HepG2 (cell line): Measurements from ENCODE around the gene DLX1. TPM values are rescaled to one million over a fixed set of nuclear protein-coding genes. Genes with fewer than 3 reads are reported as not detected.
A peak's percentile ranks its signal among the peaks of the same experiment; 100 is the strongest.

Experiments used
- AGO2 ChIP-seq: fragments of 200-400 bp; formaldehyde crosslinking; optimal IDR thresholded peaks from 2 replicates; pipeline ENCODE3; 2017; ENCODE audit warnings: mild to moderate bottlenecking, low read depth, low read length, moderate library complexity
- CBX1 ChIP-seq: IDR thresholded peaks from one replicate; pipeline ENCODE4 v1.6.1; 2016; ENCODE audit warnings: antibody characterized with exemption, low read depth
- CC2D1A ChIP-seq: sonication (generic); formaldehyde crosslinking; IDR thresholded peaks from 2 replicates; pipeline ENCODE4 v1.8.1; 2023; ENCODE audit warnings: mild to moderate bottlenecking, missing genetic modification reagents
- CENPX ChIP-seq: sonication (generic); formaldehyde crosslinking; IDR thresholded peaks from 2 replicates; pipeline ENCODE4 v1.9.0; 2021; ENCODE audit warnings: mild to moderate bottlenecking, missing genetic modification reagents, moderate library complexity
- GATAD1 ChIP-seq: IDR thresholded peaks from 2 replicates; pipeline ENCODE4 v1.6.1; 2016; ENCODE audit warnings: missing genetic modification reagents, missing compliant biosample characterization
- HNRNPH1 ChIP-seq: fragments of 200-400 bp; formaldehyde crosslinking; optimal IDR thresholded peaks from 2 replicates; pipeline ENCODE3; 2017; ENCODE audit warnings: mild to moderate bottlenecking, low read depth, low read length
- NFIC ChIP-seq: IDR thresholded peaks from 2 replicates; pipeline ENCODE4 v1.6.1; 2012; ENCODE audit warnings: mild to moderate bottlenecking, low read length, inconsistent platforms
- NFYC ChIP-seq: IDR thresholded peaks from 2 replicates; pipeline ENCODE4 v1.6.1; 2016; ENCODE audit warnings: missing genetic modification reagents, missing compliant biosample characterization
- SCMH1 ChIP-seq: sonication (generic); formaldehyde crosslinking; IDR thresholded peaks from 2 replicates; pipeline ENCODE4 v1.9.0; 2021; ENCODE audit warnings: missing genetic modification reagents, mild to moderate bottlenecking, borderline replicate concordance
- TGIF2 ChIP-seq: IDR thresholded peaks from 2 replicates; pipeline ENCODE4 v1.6.1; 2016; ENCODE audit warnings: control low read depth, missing compliant biosample characterization
- ZBTB20 ChIP-seq: sonication (generic); formaldehyde crosslinking; IDR thresholded peaks from 2 replicates; pipeline ENCODE4 v1.8.1; 2023; ENCODE audit warnings: missing genetic modification reagents, low read depth, mild to moderate bottlenecking, borderline replicate concordance
- ZFAT ChIP-seq: sonication (generic); formaldehyde crosslinking; conservative IDR thresholded peaks from 2 replicates; pipeline ENCODE4 v1.8.1; 2023; ENCODE audit warnings: missing genetic modification reagents, inconsistent platforms
- ZFP1 ChIP-seq: IDR thresholded peaks from 2 replicates; pipeline ENCODE4 v1.6.1; 2016
- ZNF274 ChIP-seq: sonication (generic); formaldehyde crosslinking; IDR thresholded peaks from 2 replicates; pipeline ENCODE4 v1.5.1; 2020; ENCODE audit warnings: mild to moderate bottlenecking, missing genetic modification reagents
- ZNF549 ChIP-seq: sonication (generic); formaldehyde crosslinking; IDR thresholded peaks from 2 replicates; pipeline ENCODE4 v1.5.0; 2020; ENCODE audit warnings: missing genetic modification reagents
- ZNF567 ChIP-seq: sonication (generic); formaldehyde crosslinking; IDR thresholded peaks from 2 replicates; pipeline ENCODE4 v1.8.1; 2023; ENCODE audit warnings: mild to moderate bottlenecking, missing genetic modification reagents, borderline replicate concordance
- ZNF605 ChIP-seq: sonication (generic); formaldehyde crosslinking; IDR thresholded peaks from 2 replicates; pipeline ENCODE4 v1.8.0; 2022; ENCODE audit warnings: mild to moderate bottlenecking, missing genetic modification reagents
- ZNF777 ChIP-seq: sonication (generic); formaldehyde crosslinking; IDR thresholded peaks from 2 replicates; pipeline ENCODE4 v1.4.0; 2020; ENCODE audit warnings: missing genetic modification reagents
- ZSCAN21 ChIP-seq: sonication (generic); formaldehyde crosslinking; IDR thresholded peaks from 2 replicates; pipeline ENCODE4 v1.8.0; 2022; ENCODE audit warnings: mild to moderate bottlenecking, missing genetic modification reagents, moderate library complexity, borderline replicate concordance
- ZSCAN22 ChIP-seq: sonication (generic); formaldehyde crosslinking; IDR thresholded peaks from 2 replicates; pipeline ENCODE4 v1.4.0; 2020; ENCODE audit warnings: mild to moderate bottlenecking, missing genetic modification reagents
- polyA plus RNA-seq, 8 experiments: library from polyadenylated mRNA; depleted of rRNA in 3 of 8; stranded (reverse) in 7 of 8; unstranded in 1 of 8; fragments of >200 nt; fragmentation: Illumina TruSeq in 4 of 8; extraction: Trizol in 4 of 8; gene quantifications; 2 replicates each; pipeline versions ENCODE4 v1.2.1 to v1.2.3, GENCODE V29; 2011 to 2016; ENCODE audit warnings: low read depth in 4 of 8, missing spikeins in 1 of 8, mixed read lengths in 1 of 8; ENCODE audit not compliant: insufficient read depth in 1 of 8
- total RNA-seq, 5 experiments: library from RNA; depleted of rRNA; stranded (reverse); fragments of >200 nt; fragmentation: Illumina TruSeq; extraction: Trizol; gene quantifications; 2 replicates each; pipeline ENCODE4 v1.2.3, GENCODE V29; 2016; ENCODE audit warnings: low read depth in 1 of 5
- TF ChIP-seq, protein P1 (sequence below): sonication (generic); formaldehyde crosslinking; IDR thresholded peaks from 2 replicates; pipeline ENCODE4 v1.5.0; 2020; ENCODE audit warnings: mild to moderate bottlenecking, missing genetic modification reagents
- TF ChIP-seq, protein P2 (sequence below): sonication (generic); formaldehyde crosslinking; conservative IDR thresholded peaks from 2 replicates; pipeline ENCODE4 v1.4.0; 2020; ENCODE audit warnings: missing genetic modification reagents
- TF ChIP-seq, protein P3 (sequence below): sonication (generic); formaldehyde crosslinking; conservative IDR thresholded peaks from 2 replicates; pipeline ENCODE4 v1.4.0; 2020; ENCODE audit warnings: mild to moderate bottlenecking, missing genetic modification reagents, moderate library complexity

The DLX1 gene
- total and polyA plus RNA-seq, 2 of the 13 experiments (the other 11 are each of a cell fraction or from before 2014, with no cell fraction given): 0.18 to 0.86 TPM

DNA sequence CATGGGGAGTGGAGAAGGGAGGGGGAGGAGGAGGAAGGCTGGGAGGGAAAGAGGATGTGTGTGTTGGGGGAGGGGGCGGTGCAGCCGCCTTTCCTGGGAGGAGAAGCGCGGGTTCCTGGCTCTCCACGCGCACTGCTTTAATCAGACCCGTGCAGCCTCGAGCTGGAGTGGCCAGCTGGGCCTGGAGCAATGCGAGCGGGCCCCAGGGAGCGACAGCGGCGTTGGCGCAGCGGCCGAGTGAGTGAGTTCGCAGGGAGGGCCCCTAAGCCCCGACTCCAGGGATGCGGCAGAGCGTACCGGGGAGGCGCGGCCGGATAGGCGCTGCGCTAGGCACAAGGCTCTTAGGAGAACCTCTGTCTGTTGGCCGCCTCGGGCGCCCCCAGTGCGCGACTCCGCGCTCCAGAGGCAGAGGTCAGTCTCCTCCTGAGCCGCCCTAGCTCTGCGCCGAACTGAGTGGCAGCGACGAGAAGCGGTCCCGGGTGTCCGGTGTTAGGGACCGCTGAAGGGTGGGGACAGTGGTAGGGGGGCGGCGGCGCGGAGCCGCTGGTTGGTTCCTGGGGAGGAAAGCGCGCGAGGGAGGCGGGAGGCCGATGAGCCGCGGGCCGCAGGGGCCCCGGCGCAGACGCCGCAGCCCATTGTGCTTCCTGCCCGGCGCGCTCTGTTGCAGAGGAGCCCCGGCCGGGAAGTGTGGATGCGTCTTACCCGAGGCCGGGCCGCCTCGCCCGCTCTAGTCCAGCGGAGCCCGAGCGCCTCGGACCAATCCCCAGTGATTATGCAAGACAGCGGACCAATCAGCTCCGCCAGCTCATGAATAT, 455 bp upstream of the DLX1 start (continued):
- no peak for TF ChIP-seq AGO2
- no peak for TF ChIP-seq NFIC
- 0 out of 2 replicates have a peak, but pooled peaks have one; percentile 70 for TF ChIP-seq ZNF605 (CRISPR knock-in tag)
- TF ChIP-seq ZNF549 (CRISPR knock-in tag): no peak
- TF ChIP-seq GATAD1 (CRISPR knock-in tag): peak; percentile 37
- TF ChIP-seq, protein P1, sequence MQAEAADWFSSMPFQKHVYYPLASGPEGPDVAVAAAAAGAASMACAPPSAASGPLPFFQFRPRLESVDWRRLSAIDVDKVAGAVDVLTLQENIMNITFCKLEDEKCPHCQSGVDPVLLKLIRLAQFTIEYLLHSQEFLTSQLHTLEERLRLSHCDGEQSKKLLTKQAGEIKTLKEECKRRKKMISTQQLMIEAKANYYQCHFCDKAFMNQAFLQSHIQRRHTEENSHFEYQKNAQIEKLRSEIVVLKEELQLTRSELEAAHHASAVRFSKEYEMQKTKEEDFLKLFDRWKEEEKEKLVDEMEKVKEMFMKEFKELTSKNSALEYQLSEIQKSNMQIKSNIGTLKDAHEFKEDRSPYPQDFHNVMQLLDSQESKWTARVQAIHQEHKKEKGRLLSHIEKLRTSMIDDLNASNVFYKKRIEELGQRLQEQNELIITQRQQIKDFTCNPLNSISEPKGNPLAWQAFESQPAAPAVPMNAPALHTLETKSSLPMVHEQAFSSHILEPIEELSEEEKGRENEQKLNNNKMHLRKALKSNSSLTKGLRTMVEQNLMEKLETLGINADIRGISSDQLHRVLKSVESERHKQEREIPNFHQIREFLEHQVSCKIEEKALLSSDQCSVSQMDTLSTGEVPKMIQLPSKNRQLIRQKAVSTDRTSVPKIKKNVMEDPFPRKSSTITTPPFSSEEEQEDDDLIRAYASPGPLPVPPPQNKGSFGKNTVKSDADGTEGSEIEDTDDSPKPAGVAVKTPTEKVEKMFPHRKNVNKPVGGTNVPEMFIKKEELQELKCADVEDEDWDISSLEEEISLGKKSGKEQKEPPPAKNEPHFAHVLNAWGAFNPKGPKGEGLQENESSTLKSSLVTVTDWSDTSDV (CRISPR knock-in tag): no peak; the same call in 1 of the 2 replicates
- TF ChIP-seq ZNF274 (CRISPR knock-in tag): no peak
- TF ChIP-seq, protein P2, sequence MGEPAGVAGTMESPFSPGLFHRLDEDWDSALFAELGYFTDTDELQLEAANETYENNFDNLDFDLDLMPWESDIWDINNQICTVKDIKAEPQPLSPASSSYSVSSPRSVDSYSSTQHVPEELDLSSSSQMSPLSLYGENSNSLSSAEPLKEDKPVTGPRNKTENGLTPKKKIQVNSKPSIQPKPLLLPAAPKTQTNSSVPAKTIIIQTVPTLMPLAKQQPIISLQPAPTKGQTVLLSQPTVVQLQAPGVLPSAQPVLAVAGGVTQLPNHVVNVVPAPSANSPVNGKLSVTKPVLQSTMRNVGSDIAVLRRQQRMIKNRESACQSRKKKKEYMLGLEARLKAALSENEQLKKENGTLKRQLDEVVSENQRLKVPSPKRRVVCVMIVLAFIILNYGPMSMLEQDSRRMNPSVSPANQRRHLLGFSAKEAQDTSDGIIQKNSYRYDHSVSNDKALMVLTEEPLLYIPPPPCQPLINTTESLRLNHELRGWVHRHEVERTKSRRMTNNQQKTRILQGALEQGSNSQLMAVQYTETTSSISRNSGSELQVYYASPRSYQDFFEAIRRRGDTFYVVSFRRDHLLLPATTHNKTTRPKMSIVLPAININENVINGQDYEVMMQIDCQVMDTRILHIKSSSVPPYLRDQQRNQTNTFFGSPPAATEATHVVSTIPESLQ (CRISPR knock-in tag): 0 out of 2 replicates have a peak, but pooled peaks have one; percentile 28
- no peak; the same call in 1 of the 2 replicates for TF ChIP-seq SCMH1 (CRISPR knock-in tag)
- no peak for TF ChIP-seq ZNF567 (CRISPR knock-in tag)
- no peak for TF ChIP-seq HNRNPH1
- TF ChIP-seq, protein P3, sequence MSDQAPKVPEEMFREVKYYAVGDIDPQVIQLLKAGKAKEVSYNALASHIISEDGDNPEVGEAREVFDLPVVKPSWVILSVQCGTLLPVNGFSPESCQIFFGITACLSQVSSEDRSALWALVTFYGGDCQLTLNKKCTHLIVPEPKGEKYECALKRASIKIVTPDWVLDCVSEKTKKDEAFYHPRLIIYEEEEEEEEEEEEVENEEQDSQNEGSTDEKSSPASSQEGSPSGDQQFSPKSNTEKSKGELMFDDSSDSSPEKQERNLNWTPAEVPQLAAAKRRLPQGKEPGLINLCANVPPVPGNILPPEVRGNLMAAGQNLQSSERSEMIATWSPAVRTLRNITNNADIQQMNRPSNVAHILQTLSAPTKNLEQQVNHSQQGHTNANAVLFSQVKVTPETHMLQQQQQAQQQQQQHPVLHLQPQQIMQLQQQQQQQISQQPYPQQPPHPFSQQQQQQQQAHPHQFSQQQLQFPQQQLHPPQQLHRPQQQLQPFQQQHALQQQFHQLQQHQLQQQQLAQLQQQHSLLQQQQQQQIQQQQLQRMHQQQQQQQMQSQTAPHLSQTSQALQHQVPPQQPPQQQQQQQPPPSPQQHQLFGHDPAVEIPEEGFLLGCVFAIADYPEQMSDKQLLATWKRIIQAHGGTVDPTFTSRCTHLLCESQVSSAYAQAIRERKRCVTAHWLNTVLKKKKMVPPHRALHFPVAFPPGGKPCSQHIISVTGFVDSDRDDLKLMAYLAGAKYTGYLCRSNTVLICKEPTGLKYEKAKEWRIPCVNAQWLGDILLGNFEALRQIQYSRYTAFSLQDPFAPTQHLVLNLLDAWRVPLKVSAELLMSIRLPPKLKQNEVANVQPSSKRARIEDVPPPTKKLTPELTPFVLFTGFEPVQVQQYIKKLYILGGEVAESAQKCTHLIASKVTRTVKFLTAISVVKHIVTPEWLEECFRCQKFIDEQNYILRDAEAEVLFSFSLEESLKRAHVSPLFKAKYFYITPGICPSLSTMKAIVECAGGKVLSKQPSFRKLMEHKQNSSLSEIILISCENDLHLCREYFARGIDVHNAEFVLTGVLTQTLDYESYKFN (CRISPR knock-in tag): peak; percentile 10; the same call in 1 of the 2 replicates
- TF ChIP-seq ZFP1 (CRISPR knock-in tag): no peak
- TF ChIP-seq ZFAT: no peak
- TF ChIP-seq CBX1: no peak
- TF ChIP-seq NFYC (CRISPR knock-in tag): peak; percentile 81
- TF ChIP-seq ZSCAN22 (CRISPR knock-in tag): no peak
- TF ChIP-seq CENPX: no peak
- TF ChIP-seq TGIF2 (CRISPR knock-in tag): no peak
- TF ChIP-seq ZNF777 (CRISPR knock-in tag): peak; percentile 83
- TF ChIP-seq CC2D1A (CRISPR knock-in tag): 0 out of 2 replicates have a peak, but pooled peaks have one; percentile 47
- TF ChIP-seq ZBTB20 (CRISPR knock-in tag): no peak; the same call in 1 of the 2 replicates
- TF ChIP-seq ZSCAN21: peak; percentile 68; the same call in 1 of the 2 replicates
